ENCODE measurements around the gene TMEM243.

The TMEM243 gene

GRCh38 chr7:87155788-87156187 lies 63.7 kb downstream of the TMEM243 start:
- TF ChIP-seq CTCF (IDR thresholded peaks at IDR 0.05; ENCODE audit: insufficient read depth, missing control alignments): no peak
- DNase-seq (ENCODE audit: insufficient read length, low spot score) (no peak), FAIRE-seq (no peak)

GRCh38 chr7:87154569-87154968 lies 65.0 kb downstream of the TMEM243 start:
- FAIRE-seq (no peak), DNase-seq (ENCODE audit: insufficient read length, low spot score) (no peak)
- no peak for TF ChIP-seq CTCF (IDR thresholded peaks at IDR 0.05; ENCODE audit: insufficient read depth, missing control alignments)

- no peak for DNase-seq (ENCODE audit: insufficient read length, low spot score)
- TF ChIP-seq CTCF (IDR thresholded peaks at IDR 0.05; ENCODE audit: insufficient read depth, missing control alignments): no peak
- FAIRE-seq: no peak
Observed at GRCh38 chr7:87154166-87154565, 65.4 kb downstream of the TMEM243 start.

GRCh38 chr7:87152897-87153641 lies 66.5 kb downstream of the TMEM243 start:
- DNase-seq (ENCODE audit: insufficient read length, low spot score) (no peak), FAIRE-seq (no peak)
- TF ChIP-seq CTCF (IDR thresholded peaks at IDR 0.05; ENCODE audit: insufficient read depth, missing control alignments): no peak

- FAIRE-seq (no peak), DNase-seq (ENCODE audit: insufficient read length, low spot score) (peak; percentile 53)
- no peak for TF ChIP-seq CTCF (IDR thresholded peaks at IDR 0.05; ENCODE audit: insufficient read depth, missing control alignments)
Observed at GRCh38 chr7:87152112-87152896, 67.2 kb downstream of the TMEM243 start, which contains the start of gene DMTF1. TSS of gene DMTF1 (plus strand) at chr7:87152453. CDS start at chr7:87164942, 12,489 bp downstream.

GRCh38 chr7:87151729-87152111 lies 67.8 kb downstream of the TMEM243 start:
- no peak for TF ChIP-seq CTCF (IDR thresholded peaks at IDR 0.05; ENCODE audit: insufficient read depth, missing control alignments)
- FAIRE-seq (peak; percentile 73), DNase-seq (ENCODE audit: insufficient read length, low spot score) (no peak)
